GM12878 (cell line): ENCODE results near the gene COL11A1. TPM values are rescaled to one million over a fixed set of nuclear protein-coding genes. Genes with fewer than 3 reads are reported as not detected.

Experiments
- ATAC-seq: fragments of 200-7000 bp; cut with Tn5 transposase; 3 replicates; pipeline ENCODE4 v1.9.1; 2020; ENCODE audit warnings: mild to moderate bottlenecking, moderate library complexity
- BruUV-seq: library from RNA; stranded (reverse); fragments of 400-500 nt; replicated peaks from 2 replicates; lab custom pipeline; 2021; lab: Mats Ljungman, UMichigan
- CTCF ChIA-PET: fragments of 300-600 bp; sonication (Branson Sonifier 250); formaldehyde crosslinking; extraction: SDS; loops from one replicate; lab custom pipeline; 2021; ENCODE audit warnings: inconsistent platforms; lab: Yijun Ruan, JAX
- POLR2A ChIA-PET: fragments of 350-600 bp; formaldehyde crosslinking; extraction: SDS; loops from one replicate; lab custom pipeline; 2021; ENCODE audit warnings: inconsistent platforms; lab: Charles Lee
- RAD21 ChIA-PET: fragments of 300-600 bp; sonication (Branson Sonifier 250); formaldehyde crosslinking; loops from one replicate; lab custom pipeline; 2023; ENCODE audit warnings: antibody characterized with exemption; ENCODE audit not compliant: unreplicated experiment; lab: Charles Lee
- SMC1A ChIA-PET: fragments of 300-600 bp; sonication (Branson Sonifier 250); formaldehyde crosslinking; loops from one replicate; lab custom pipeline; 2023; ENCODE audit not compliant: unreplicated experiment, uncharacterized antibody; lab: Charles Lee
- DNase-seq: peaks from one replicate; pipeline ENCODE4 v3.0.0-alpha.2; 2011; ENCODE audit warnings: low read depth, low spot score
- FAIRE-seq: peaks from 3 replicates; lab custom pipeline; 2011; peaks lifted over from hg19 to GRCh38; lab: Jason Lieb, UNC
- H2AFZ ChIP-seq: 2 replicates; pipeline ENCODE4 v1.6.0; 2011; ENCODE audit warnings: low read depth, low read length, control low read depth; ENCODE audit not compliant: control insufficient read depth
- H3K27ac ChIP-seq: 2 replicates; pipeline ENCODE4 v1.5.1; 2011; ENCODE audit warnings: control low read depth; ENCODE audit not compliant: control insufficient read depth, insufficient read depth
- H3K27me3 ChIP-seq, 2 experiments: replicated peaks in 1 of 2; 2 replicates each; pipeline versions ENCODE4 v1.6.0 to v1.6.1; 2011; ENCODE audit warnings: low read length in 1 of 2; ENCODE audit not compliant: control insufficient read depth in 2 of 2, insufficient read depth in 2 of 2
- H3K36me3 ChIP-seq, 2 experiments: 2 replicates each; pipeline ENCODE4 v1.5.1; 2011; ENCODE audit warnings: low read length in 1 of 2; ENCODE audit not compliant: control insufficient read depth in 2 of 2, insufficient read depth in 2 of 2
- H3K4me1 ChIP-seq: 2 replicates; pipeline ENCODE4 v1.6.1; 2011; ENCODE audit warnings: mild to moderate bottlenecking, low read length, moderate library complexity, mixed read lengths; ENCODE audit not compliant: control insufficient read depth, insufficient read depth
- H3K4me2 ChIP-seq: 2 replicates; pipeline ENCODE4 v1.6.0; 2011; ENCODE audit warnings: control low read depth; ENCODE audit not compliant: control insufficient read depth, insufficient read depth
- H3K4me3 ChIP-seq: fragments of 200-600 bp; sonication (generic); 2 replicates; pipeline ENCODE4 v1.5.1; 2016
- H3K79me2 ChIP-seq: 2 replicates; pipeline ENCODE4 v1.6.0; 2011; ENCODE audit warnings: low read length; ENCODE audit not compliant: control insufficient read depth, insufficient read depth
- H3K9ac ChIP-seq: 2 replicates; pipeline ENCODE4 v1.8.0; 2011; ENCODE audit warnings: low read length, control low read depth, mixed read lengths; ENCODE audit not compliant: control insufficient read depth, insufficient read depth
- H3K9me3 ChIP-seq: replicated peaks from 3 replicates; pipeline ENCODE4 v1.5.1; 2011; ENCODE audit warnings: mild to moderate bottlenecking, low read length; ENCODE audit not compliant: control insufficient read depth, insufficient read depth
- H4K20me1 ChIP-seq: 2 replicates; pipeline ENCODE4 v1.6.0; 2011; ENCODE audit not compliant: control insufficient read depth, insufficient read depth
- CBX5 ChIP-seq: sonication (generic); IDR thresholded peaks from 2 replicates; pipeline ENCODE4 v1.6.1; 2016; ENCODE audit warnings: low read depth, moderate library complexity, mild to moderate bottlenecking, inconsistent platforms
- EGR1 ChIP-seq, 2 experiments: IDR thresholded peaks; 1 replicate in 1 of 2; 2 replicates in 1 of 2; pipeline ENCODE4 v1.6.1; 2011 to 2012; ENCODE audit warnings: low read depth in 2 of 2, low read length in 2 of 2, borderline replicate concordance in 1 of 2, mild to moderate bottlenecking in 1 of 2, moderate library complexity in 1 of 2
- JUNB ChIP-seq: IDR thresholded peaks from 2 replicates; pipeline ENCODE4 v1.6.1; 2016; ENCODE audit warnings: antibody characterized with exemption, mild to moderate bottlenecking
- NBN ChIP-seq: fragments of 450-650 bp; IDR thresholded peaks from 2 replicates; pipeline ENCODE4 v1.6.1; 2016
- NFYA ChIP-seq: IDR thresholded peaks from 2 replicates; pipeline ENCODE4 v1.6.1; 2011; ENCODE audit warnings: low read depth, mild to moderate bottlenecking, low read length, improper control_type of control experiment, borderline replicate concordance
- SRF ChIP-seq, 2 experiments: IDR thresholded peaks; 2 replicates each; pipeline ENCODE4 v1.6.1; 2011; ENCODE audit warnings: low read depth in 2 of 2, low read length in 2 of 2, mild to moderate bottlenecking in 1 of 2, moderate library complexity in 1 of 2
- USF2 ChIP-seq: IDR thresholded peaks from 2 replicates; pipeline ENCODE4 v1.6.1; 2011; ENCODE audit warnings: low read depth, low read length, improper control_type of control experiment, borderline replicate concordance
- ZNF207 ChIP-seq: fragments of 450-650 bp; IDR thresholded peaks from 2 replicates; pipeline ENCODE4 v1.6.1; 2014; ENCODE audit warnings: antibody characterized with exemption, mild to moderate bottlenecking, borderline replicate concordance
- WGBS: methylation state at CpG from one replicate; pipeline ENCODE4 v1.1.6; 2016; ENCODE audit warnings: low lambda C conversion rate; ENCODE audit not compliant: insufficient replicate concordance, insufficient coverage; ENCODE audit errors: missing lambda C conversion rate; 5-methylcytosine and 5-hydroxymethylcytosine counted together
- in situ Hi-C: fragments of 300-500 bp; cut with MboI; formaldehyde crosslinking; loops from 9 replicates; pipeline ENCODE4 v1.14.3; 2018; ENCODE audit warnings: mixed read lengths
- intact Hi-C: fragments of 100-400 bp; cut with micrococcal nuclease; formaldehyde crosslinking; loops from one replicate; pipeline ENCODE4 v1.14.2; 2022; ENCODE audit not compliant: unreplicated experiment
- polyA plus RNA-seq, 11 experiments: library from polyadenylated mRNA; depleted of rRNA in 4 of 11; unstranded in 6 of 11; stranded (reverse) in 5 of 11; fragments of >200 nt; fragmentation: Nextera tagmentation in 4 of 11; fragmentation: Illumina TruSeq in 1 of 11; extraction: Ambion mirVana in 4 of 11; extraction: Trizol in 1 of 11; gene quantifications; 1 replicate in 1 of 11; 2 replicates in 10 of 11; pipeline versions ENCODE4 v1.2.1 to v1.2.3, GENCODE V29; 2011 to 2016; ENCODE audit warnings: inconsistent platforms in 2 of 11, missing spikeins in 2 of 11, low read depth in 1 of 11
- total RNA-seq, 4 experiments: library from RNA; depleted of rRNA in 3 of 4; stranded (reverse); fragments of >200 nt in 3 of 4; fragmentation: Illumina TruSeq in 1 of 4; extraction: Trizol in 1 of 4; gene quantifications; 2 replicates each; pipeline versions ENCODE4 v1.2.1 to v1.2.3, GENCODE V29; 2013 to 2021
- TF ChIP-seq, protein P1 (sequence below): fragments of 150-350 bp; IDR thresholded peaks from 2 replicates; pipeline ENCODE4 v1.6.1; 2016; ENCODE audit warnings: low read depth, low read length

Gene COL11A1
- total and polyA plus RNA-seq, 10 of the 15 experiments (the other 5 are each of a cell fraction or from before 2014, with no cell fraction given) = 0.11 TPM; not detected in 9

GRCh38 chr1:102857251-102857650, 251.1 kb downstream of the COL11A1 start (continued):
- no peak for TF ChIP-seq CBX5
- TF ChIP-seq JUNB = no peak

- Histone ChIP-seq H3K9ac (no peak overlapping the region), H3K36me3 (no peaks in the 10 kb centered on the region), H3K9me3 (no peaks in the 10 kb centered on the region), H3K27ac (no peak overlapping the region), H2AFZ (no peak overlapping the region), H3K4me3 (no peak overlapping the region), H4K20me1 (no peaks in the 10 kb centered on the region), H3K4me2 (no peak overlapping the region), H3K27me3 (no peaks in the 10 kb centered on the region), H3K4me1 (no peaks in the 10 kb centered on the region), H3K79me2 (no peaks in the 10 kb centered on the region)
- BruUV-seq = no TSS peak
- CTCF ChIA-PET = no interaction called here
- POLR2A ChIA-PET = no interaction called here
- WGBS = 80% methylated on average over 32 of the region's 50 CpGs
- in situ Hi-C loops (no loop called here), intact Hi-C loops (no loop called here)
- no peak for ATAC-seq
- FAIRE-seq = no peak
- no peak for DNase-seq
- RAD21 ChIA-PET = no interaction called here
- SMC1A ChIA-PET = no interaction called here
- TF ChIP-seq EGR1 (IDR thresholded peaks at IDR 0.05; ENCODE audit: borderline replicate concordance in 1 of 2, low read depth in 2 of 2, low read length in 2 of 2) (no peak), NFYA (no peak), SRF (IDR thresholded peaks at IDR 0.05; ENCODE audit: low read depth in 2 of 2, low read length in 2 of 2) (no peak), NBN (no peak), USF2 (no peak), ZNF207 (no peak)
- TF ChIP-seq, protein P1, sequence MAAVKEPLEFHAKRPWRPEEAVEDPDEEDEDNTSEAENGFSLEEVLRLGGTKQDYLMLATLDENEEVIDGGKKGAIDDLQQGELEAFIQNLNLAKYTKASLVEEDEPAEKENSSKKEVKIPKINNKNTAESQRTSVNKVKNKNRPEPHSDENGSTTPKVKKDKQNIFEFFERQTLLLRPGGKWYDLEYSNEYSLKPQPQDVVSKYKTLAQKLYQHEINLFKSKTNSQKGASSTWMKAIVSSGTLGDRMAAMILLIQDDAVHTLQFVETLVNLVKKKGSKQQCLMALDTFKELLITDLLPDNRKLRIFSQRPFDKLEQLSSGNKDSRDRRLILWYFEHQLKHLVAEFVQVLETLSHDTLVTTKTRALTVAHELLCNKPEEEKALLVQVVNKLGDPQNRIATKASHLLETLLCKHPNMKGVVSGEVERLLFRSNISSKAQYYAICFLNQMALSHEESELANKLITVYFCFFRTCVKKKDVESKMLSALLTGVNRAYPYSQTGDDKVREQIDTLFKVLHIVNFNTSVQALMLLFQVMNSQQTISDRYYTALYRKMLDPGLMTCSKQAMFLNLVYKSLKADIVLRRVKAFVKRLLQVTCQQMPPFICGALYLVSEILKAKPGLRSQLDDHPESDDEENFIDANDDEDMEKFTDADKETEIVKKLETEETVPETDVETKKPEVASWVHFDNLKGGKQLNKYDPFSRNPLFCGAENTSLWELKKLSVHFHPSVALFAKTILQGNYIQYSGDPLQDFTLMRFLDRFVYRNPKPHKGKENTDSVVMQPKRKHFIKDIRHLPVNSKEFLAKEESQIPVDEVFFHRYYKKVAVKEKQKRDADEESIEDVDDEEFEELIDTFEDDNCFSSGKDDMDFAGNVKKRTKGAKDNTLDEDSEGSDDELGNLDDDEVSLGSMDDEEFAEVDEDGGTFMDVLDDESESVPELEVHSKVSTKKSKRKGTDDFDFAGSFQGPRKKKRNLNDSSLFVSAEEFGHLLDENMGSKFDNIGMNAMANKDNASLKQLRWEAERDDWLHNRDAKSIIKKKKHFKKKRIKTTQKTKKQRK = no peak
Measured at GRCh38 chr1:102853701-102854187, 254.6 kb downstream of the COL11A1 start.
